Daoy (cell line): ENCODE results near the gene NEMP2. TPM values are rescaled to one million over a fixed set of nuclear protein-coding genes. Genes with fewer than 3 reads are reported as not detected.
A peak's percentile ranks its signal among the peaks of the same experiment; 100 is the strongest.
"Not testable (repeated sequence)": the region's sequence is repeated elsewhere in the genome, so short reads cannot be mapped to it uniquely, and the experiment has no call there.

ENCODE experiments used
- DNase-seq: peaks from one replicate; pipeline ENCODE4 v3.0.0-alpha.2; 2015; ENCODE audit warnings: low read depth
- total RNA-seq: library from RNA; depleted of rRNA; stranded (reverse); fragments of >200 nt; shearing (Covaris generic); gene quantifications from 2 replicates; pipeline ENCODE4 v1.2.3, GENCODE V29; 2014

The NEMP2 gene
- total RNA-seq, 1 experiment from 2014 or later: 6.7 TPM

DNA sequence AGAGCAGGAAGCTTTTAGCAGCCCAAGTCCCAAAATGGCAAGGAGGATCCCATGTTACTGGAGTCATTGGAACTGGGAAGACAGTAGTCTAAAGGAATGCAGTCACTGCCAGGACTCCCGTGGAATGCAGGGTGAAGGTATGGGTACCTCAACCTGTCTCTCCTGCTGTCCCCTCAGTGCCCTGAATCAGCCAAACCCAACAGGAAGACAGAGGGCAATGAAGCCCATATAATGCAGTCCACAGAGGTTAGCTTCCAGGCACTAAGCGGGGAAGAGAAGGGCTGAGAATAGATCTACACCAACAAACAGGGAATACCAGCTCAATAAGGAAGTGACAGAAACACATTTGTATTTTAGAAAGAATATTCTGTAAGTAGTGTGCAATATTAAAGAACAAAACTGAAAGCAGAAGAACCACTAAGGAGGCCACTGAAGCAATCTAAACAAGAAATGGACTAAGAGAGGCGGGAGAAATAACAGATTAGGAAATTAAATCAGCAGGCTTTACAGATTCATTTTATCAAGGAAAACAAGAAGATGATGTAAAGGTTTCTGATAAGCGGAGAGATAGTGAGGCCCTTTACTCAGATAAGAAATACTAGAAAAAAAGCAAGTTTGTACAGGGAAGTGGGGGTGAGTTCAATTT, 8.3 kb downstream of the NEMP2 start:
- DNase-seq: no peak

DNA sequence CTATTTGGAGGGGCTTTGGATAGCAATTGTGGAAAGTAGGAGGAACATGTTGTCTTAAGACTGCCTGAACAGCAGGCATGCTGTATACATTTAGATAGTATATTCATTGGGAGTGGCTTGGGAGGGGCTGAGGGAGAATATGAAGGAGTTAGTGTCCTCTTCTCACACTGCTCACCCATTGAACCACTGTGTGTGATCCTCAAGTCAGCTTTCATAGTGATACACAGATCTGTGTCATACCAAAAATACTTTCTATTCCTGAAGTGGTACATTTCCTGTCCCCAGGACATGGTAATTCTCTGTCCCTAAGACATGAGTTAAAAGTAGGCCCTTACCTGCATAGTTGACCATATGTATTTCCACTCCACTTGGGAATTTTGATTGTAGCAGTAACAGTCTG, 9.6 kb downstream of the NEMP2 start:
- DNase-seq: no peak

DNA sequence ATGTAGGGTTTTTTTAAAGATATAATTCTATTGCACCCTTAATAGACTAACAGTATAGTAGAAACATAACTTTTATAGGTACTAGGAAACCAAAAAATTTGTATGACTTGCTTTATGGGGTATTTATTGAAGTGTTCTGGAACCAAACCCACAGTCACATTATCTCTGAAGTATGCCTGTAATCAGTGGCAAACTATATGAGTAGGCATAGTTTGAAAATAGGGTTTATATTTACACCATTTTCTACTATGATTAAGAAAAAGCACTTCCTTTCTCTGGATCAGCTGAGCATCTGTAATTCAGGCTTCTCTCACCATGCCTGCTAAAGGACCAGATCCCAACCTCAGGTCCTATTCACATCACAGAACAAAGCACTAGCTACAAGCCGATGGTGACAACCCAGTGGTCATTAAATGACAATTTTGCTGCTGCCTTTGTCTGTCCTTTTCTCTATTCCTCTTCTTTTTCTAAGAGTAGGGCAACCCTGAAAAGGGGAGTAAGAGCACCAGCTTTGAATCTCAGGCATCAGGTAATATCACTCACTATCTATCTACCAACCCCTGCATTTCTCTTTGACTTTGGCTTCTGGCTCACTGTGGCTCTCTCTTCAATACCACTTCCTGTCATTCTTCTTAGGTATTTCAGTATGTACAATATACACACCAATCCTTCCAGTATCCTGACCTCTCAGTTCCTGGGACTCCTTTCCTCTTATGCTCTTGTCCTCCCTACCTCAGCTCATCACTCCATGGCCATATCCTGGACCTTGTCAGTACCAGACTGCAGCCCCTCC, 14.4 kb downstream of the NEMP2 start:
- no peak for DNase-seq

DNA sequence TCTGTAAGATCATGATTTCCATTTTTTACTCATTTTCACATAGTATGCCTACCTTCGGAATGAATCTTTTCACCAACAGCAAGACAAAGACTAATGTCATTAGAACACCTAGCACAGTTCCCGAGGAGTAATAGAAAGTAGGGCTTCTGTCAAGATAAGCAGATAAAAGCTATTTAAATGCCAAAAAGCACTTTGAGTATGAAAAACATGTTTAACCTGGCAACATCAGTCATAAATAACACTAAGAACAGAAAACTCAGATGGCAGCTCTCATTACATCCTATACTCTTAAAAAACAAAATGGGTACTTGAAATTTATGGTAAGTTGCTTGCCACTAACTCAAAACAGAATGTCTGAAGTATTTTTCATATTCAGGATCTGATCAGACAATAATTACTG, 17.1 kb downstream of the NEMP2 start:
- no peak for DNase-seq

DNA sequence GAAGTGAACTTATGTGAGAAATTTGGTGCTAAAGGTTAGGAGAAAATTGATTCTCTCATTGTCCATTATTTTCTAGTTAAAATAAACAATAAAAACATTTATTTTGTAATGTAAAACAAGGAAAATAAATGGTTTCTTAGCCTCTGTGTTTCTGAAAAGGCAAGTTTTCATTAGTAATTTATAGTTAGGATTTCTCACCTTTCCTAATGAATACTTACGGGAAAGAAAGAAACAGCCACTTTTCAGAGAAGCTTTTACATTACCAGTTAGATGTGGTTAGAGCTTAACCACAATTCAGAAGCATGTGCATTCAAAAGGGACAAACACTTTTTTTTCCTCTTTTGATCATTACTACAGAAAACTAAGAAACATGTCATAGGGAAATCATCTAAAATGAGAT, 18.8 kb downstream of the NEMP2 start:
- DNase-seq: no peak

DNA sequence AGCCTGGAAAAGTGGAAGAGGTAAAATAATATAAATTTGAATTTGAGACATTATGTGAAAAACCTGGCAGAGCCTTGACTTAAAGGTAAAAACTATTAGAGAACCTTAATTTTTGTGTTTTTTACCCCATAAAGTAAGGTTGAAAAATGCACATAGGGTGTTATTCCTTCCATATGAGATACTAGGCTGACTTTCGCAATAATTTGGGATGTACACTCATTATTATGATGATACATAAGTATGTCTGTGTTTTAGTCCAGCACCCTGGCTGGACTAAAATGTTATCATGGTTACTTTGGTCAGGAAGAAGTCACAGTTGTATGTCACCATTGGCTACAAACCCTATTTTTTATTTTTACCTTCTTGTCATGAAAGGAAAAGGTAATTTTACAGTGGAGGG, 19.8 kb downstream of the NEMP2 start:
- DNase-seq: no peak

DNA sequence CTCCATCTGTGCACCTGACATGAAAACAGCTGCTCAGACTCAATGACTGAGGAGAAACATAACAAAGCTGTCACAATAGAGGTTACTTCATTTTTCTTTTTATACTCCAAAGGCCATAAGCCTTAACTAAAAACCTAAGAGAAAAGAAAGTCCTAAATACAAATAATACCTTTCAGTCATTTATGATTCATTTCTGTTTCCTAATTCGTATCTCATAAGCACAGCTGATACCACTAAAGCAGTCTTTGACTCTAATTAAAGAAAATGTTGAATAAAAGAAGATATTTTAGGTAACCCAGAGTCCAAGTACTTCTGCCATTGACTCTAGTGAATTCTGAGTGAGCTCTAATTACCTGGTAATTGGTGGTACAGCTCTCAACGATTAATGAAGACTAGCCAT, 20.6 kb downstream of the NEMP2 start:
- no peak for DNase-seq

DNA sequence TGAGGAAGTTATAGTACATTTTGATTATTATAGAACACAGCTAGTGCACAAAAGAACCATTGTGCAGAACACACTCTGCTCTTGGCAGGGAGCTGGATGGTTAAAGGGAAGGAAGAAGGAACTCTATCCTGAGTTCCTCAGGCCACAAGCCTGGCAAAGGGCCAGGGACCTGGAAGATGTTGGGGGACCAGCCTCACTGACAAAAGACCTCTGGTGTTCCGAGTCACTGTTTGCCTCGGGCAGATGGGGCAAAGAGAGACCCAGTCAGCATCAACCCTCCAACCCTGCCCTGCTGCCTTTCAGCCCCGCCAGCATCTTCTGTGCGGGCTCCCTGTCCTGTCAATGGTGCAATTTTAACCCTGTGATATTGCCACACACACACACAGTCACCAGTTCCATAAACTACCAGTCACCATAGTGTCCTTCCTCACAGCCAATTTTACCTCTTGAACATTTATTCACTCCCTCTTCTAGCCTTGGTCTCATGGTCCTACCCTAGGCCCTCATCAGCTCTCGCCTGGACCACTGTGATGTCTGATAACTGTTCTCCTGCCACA, 21.9 kb downstream of the NEMP2 start:
- no peak for DNase-seq

DNA sequence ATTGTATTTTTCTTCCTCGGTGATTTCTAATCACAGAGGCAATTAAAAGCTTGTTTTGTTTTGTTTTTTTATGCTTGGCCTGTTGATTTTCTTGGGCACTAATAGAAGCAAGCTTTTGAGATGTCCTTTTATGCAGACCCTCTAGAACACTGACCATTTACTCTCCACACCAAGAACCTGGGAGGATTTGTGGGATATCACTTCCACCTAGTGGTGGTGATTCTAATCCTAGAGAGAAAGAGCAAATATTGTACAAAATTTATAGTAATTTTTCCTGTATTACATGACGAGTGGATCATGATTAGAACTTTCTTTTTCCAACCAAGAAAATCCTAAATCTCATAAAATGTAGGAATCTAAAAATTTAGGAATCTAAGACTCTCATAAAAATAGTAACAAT, 23.4 kb downstream of the NEMP2 start:
- peak; percentile 16 for DNase-seq

DNA sequence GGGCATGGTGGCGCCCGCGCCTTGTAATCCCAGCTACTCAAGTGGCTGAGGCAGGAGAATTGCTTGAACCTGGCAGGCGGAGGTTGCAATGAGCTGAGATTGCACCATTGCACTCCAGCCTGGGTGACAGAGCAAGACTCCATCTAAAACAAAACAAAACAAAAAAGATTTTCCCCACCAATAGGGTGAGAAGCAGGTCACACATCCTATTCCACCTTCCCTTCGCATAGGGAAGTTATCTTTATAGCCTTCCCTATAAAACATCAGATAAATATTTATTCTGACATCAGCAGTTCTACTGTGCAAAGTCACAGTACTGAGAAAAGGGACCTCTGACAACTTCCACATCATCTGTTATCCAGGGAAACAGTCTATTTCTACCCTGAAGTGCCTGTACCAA, 24.6 kb downstream of the NEMP2 start:
- DNase-seq: not testable (repeated sequence)

DNA sequence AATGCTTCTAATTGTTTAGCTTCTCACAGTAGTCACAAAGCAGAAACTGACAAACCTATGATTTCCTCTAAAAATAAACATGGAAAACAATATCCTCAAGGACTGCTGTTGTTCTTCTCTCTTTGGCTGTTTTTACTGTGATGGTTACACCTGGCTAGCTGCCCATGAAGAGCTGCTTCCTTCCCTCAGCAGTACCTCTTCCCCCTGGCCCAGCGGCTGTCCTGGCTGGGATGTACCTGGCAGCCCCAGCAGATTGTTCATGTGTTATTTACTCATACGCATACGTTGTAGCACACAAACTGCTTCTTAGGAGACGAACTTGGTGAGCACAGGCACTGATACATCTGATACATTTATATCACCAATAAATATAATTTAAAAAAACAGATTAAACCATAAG, 27.4 kb downstream of the NEMP2 start:
- no peak for DNase-seq

DNA sequence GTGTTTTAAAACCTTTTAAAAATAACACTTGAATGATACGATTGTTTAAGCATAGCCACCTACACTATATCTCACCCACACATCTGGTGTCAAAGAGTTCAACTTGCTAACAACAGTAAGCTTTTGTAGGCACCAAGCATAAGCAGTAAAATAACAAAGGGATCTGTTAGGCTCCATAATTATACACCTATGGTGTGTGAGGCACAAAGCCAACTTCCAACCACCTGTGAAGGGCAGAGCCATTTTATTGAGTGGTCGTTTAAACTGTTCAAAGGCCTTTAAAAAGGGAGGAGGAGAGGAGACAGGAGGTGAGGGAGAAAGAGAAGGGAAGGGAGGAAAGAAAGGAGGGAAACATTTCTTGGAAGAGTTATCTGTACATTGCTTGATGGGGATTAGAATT, 27.9 kb downstream of the NEMP2 start:
- DNase-seq: no peak

DNA sequence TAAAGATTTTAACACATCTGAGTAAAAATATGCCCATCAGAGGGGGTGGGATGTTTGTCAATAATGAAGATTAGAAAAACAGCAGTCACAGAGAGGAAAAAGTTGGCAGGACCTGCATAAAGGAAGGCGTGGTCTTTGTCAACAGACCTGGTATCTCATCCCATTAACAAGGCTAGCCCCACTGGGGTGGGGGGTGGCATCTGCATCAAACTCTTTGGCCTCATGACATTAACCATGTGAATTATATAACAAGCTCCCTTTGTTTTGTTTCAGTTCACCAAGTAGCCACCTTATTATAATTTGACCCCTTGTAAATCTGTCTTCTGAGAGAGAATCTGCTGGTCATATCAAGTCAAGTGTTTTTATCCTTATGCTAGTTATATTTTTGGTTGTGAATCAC, 28.8 kb downstream of the NEMP2 start:
- DNase-seq: no peak

DNA sequence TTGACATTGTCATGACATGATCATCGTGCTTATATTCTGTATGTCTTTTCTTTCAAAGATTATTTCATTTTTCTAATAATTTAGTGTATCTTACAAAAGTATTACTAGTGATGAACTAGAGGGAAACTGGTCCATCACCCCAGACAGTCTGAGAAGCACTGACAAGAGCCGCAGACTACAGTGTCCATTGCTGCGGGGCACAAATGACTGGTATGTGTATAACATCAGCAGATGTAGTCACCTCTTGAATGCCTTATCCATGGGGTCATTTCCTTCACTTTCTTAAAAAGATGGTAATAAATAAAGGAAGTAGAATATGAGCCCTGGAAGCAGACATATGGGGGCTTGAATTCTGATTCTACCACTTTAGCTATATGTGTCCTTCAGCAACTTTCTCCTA, 29.6 kb downstream of the NEMP2 start:
- DNase-seq: no peak

DNA sequence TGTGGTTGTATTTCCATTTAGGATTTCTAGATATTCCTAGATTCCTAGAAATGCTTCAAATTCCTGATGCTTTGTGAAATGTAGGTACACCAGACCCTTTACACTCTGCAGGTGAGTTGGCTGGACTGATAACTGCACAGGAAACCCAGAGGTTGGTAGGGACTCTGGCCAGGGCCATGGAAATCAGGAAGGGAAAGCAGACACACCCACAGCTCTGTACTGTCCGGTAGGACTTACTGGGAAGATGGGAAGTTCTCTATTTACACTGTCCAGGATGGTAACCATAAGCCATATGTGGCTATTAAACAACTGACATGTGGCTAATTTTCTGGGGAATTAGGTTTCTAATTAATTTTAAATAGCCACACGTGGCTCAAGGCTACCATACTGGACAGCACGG, 31.4 kb downstream of the NEMP2 start:
- DNase-seq: no peak

DNA sequence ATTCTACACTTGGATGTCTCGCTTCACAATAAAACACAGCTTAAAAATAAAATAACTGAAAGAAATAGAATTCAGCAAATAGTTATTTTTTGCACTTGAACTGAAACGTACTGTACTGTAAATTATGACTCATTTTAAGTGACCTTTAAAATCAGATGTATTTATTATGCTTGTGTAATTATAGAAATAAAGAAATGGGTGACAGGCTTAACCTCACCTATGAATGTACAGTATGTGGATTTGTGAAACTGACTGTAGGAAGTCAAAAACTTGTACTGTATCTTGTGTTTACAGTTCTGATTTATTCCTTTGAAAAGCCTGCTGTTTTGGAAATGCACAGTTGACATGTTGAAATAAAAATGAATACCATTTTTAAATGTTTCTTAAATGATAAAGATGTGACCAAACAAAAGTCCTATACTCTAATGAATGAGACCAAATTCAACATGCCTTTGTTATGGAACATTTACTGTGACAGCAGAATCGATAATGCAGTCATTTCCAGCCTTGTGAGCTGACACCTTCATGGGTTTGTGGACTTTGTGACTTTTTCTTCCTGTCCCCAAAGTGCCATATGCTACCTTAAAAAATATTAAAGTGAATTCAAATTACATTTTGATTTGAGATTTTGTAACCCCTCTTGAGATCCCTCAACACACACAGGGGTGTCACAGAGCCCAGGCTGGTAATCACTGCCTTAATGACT, 32.7 kb downstream of the NEMP2 start:
- no peak for DNase-seq

DNA sequence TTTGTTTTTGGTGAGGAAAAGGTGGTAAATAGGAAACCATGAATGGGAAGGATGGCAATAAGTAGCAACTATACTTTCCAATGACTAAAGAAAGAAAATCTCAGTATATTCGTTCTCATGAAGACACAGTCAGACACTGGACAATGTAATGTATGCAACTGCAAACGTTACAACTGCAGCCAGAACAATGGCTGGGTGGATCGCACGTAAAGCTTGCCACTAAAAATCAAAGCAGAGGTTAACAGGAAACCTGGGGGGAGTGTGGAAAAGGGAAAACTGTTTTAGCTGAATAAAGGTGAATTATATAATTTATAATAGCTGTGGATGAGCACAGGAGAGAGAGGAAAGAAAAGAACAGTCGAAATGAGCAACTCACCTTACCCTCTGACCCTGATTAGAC, 33.3 kb downstream of the NEMP2 start:
- DNase-seq: no peak

DNA sequence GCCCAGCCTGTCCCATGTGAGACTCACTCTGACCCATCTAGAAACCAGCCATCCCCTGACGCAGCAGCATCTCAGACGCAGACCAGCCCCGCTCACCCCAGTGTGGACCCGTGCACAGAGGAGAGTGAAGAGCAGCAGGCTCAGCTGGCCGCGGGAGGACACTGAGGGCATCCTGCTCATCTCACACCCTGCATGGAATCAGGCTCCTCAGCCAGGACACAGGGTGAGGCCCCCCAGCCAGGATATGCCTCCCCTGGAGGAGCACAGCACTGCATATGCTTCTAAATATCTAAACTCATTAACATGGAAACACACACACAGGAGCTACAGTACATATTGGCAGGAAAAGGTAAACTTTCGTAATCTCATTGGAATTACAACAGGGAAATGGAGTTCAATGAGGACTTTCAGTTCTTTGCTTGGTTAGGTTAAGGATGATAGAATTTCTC, 34.4 kb downstream of the NEMP2 start:
- DNase-seq: no peak

DNA sequence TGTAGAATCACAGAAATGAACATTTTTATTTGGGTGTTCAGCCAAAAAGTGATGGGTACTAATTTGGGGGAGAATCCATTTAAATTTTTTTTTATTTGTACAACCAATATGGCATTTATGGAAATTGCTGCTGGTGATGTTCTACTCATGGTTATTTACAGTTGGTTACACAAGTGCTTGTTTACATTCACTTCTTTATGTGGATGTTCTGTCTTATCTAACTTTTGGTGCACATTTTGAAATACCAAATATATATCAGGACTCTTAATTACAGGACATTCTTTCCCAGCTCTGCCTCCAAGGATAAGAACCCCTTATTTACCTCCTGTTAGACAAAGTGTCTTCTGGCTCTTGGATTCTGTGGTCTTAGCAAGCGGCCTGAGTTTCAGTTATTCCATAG, 35.2 kb downstream of the NEMP2 start:
- no peak for DNase-seq

DNA sequence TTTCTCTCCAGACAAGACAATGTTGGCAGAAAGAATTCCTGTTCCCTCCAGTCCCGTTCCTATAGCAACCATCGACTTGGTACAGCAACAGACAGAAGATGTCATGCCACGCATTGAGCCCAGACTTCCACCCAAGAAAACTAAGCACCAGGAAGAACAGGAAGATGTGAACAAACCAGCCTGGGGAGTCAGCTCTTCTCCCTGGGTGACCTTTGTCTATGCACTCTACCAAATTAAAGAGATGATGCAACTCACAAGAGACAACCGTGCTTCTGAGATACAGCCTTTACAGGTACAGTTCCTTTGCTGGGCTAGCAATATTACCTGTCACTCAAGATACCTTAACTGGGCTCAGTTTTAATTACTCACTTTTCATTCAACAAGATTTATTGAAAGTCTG, 37.1 kb downstream of the NEMP2 start:
- no peak for DNase-seq

DNA sequence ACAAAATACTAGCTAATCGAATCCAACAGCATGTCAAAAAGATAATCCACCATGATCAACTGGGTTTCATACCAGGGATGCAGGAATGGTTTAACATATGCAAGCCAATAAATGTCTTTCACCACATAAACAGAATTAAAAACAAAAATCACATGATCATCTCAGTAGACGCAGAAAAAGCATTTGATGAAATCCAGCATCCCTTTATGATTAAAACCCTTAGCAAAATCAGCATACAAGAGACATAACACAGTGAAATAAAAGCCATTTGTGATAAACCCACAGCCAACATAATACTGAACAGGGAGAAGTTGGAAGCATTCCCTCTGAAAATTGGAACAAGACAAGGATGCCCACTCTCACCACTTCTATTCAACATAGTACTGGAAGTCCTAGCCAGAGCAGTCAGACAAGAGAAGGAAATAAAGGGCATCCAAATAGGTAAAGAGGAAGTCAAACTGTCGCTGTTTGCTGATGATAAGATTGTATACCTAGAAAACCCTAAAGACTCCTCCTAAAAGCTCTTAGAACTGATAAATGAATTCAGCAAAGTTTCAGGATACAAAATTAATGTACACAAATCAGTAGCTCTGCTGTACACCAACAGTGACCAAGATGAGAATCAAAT, 39.8 kb downstream of the NEMP2 start:
- DNase-seq: not testable (repeated sequence)

DNA sequence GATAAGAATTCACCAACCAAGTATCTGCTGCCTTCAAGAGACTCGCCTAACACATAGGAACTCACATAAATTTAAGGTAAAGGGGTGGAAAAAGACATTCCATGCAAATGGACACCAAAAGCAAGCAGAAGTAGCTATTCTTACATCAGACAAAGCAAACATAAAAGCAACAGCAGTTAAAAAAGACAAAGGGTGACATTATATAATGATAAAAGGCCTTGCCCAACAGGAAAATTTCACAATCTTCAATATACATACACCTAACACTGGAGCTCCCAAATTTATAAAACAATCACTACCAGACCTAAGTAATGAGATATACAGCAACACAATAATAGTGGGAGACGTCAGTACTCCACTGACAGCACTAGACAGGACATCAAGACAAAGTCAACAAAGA, 41.4 kb downstream of the NEMP2 start:
- no peak for DNase-seq
